Stimulated activated naive CD4-positive, alpha-beta T cell (primary cell): Measurements from ENCODE around the gene MED13L.
"Not testable (repeated sequence)": the region's sequence is repeated elsewhere in the genome, so short reads cannot be mapped to it uniquely, and the experiment has no call there.

Source experiments
- DNase-seq, 6 experiments: peaks; one replicate each; lab custom pipeline; 2025; lab: John Stamatoyannopoulos, UW

Gene MED13L

DNA sequence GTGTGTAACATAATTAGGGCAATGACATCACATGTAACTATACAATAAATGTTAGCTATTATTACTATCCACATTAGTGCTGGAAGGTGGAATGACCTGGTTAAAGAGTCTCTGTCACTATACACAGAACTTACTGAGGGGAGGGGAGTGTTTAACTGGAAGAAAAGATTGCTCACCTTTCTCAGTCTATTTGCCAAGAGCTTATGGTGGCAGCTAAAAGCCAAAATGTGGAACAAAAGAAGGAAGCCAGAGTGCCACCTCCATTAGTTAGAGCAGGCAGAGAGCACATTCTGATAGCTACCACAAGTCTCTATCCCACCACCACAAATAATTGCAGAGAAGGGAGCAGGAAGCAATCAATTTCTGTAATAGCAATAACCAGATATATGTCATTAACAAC is 124.4 kb downstream of the MED13L start:
- DNase-seq, result no peak

DNA sequence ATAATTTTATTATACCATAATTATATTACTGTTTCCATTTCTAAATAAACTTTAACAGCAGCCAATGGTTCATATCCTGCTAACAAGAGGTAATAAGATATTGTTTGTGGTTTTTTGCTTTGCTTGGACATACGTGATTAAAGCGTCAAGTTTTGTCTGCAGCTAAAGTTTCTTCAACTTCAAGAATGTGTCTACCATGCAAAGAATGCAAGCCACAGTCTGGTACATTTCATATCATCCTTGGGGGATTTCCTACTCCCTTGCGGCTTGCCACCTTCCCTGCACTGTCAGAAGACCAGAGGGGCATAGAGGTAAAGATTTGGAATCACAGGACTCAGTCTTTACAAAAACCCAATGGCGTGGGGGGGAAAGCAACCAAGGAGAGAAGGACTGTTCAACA is 125.2 kb downstream of the MED13L start:
- DNase-seq, result no peak

DNA sequence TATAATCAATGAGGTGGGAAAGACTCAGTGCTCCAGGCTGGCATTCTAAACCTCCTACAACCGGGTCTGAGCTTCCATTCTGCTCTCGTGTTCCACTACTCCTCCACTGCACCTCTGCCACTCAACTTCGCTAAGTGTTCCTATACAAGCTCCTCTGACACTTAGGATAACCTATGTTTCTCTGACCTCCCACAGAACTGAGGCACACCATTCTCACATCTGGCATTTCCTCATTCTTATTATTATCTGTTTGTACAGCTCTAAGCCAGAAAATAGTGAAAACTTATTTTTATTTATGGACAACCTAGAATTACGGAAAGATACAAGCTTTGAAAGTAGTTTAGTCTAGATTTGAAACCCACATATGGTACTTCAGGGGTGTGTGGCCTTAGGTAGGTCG is 127.0 kb downstream of the MED13L start:
- no peak for DNase-seq

DNA sequence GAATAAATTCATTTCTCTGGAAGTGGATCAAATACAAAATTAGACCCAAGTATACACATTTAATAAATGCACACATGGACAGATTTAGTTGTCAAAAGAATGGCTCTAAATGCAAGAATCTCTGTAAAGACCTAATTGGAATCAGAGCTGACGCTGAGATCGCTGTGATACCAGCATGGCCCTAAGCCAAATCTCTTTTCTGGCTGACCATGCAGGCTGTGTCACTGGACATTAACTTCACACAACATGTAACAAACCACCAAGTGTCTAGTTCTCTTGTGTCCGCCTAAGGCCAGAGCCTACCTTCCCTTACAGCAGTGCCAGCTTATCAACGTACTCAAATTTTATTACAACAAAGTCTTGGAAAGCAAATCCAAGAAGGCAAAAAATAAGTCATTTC is 127.5 kb downstream of the MED13L start:
- no peak for DNase-seq

DNA sequence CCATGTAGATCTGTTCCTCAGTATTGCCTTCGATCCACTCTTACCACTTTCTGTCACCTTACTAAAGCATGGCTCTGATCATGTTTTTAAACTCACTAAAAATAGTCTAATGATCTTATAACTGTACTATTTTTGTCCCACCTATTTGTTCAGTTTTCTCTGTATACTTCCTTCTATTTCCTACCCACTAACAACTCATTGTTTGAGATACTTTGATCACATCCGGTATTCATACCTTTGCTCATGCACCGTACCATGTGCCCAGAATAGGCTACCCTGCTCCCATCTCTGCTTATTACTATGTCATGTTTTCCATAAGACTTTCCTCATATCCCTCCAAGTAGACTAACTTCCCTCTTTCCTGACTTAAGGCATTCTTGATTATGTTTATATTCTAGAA is 128.6 kb downstream of the MED13L start:
- DNase-seq, result no peak

DNA sequence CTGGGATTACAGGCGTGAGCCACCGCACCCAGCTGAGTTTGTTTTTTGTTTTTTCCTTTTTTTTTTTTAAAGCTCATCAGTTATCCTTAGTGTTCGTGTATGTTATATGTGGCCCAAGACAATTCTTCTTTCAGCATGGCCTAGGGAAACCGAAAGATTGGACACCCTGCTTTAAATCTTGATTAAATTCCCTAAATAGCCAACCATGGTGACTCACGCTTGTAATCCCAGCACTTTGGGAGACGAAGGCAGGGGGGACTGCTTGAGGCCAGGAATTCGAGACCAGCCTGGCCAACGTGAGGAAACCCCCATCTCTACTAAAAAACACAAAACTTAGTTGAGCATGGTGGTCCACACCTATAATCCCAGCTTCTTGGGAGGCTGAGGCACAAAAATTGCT is 131.1 kb downstream of the MED13L start:
- DNase-seq, result no peak

DNA sequence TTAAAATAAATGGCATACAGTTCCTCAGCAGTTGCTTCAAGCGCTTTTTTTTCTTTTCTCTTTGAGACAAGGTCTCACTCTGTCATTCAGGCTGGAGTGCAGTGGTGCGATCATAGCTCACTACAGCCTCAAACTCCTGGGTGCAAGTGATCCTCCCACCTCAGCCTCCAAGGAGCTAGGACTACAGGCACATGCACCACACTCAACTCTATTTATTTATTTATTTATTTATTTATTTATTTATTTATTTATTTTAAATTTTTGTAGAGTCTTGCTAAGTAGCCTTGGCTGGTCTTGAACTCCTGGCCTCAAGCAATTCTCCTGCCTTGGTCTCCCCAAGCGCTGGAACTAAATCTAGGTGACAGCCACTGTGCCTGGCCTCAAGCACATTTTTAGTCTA is 132.0 kb downstream of the MED13L start:
- no peak for DNase-seq

DNA sequence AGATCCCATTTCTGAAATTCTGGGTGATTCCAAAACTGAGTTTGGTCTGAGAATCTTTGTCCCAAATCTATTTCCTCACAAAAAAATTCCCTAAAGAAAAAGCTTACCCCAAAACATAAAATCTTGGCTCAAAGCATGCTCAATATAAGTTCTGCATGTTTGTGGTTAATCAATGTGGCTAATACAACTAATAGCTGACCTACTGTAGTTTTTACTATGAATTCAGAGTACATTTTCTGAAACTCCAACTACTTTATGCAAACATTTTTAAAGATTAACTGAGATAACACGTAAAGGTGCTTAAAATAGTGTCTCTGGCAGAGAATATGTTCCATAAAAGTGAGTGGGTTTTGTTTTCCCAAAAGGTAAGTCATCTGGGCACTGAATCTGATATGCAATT is 133.1 kb downstream of the MED13L start:
- DNase-seq, result no peak

DNA sequence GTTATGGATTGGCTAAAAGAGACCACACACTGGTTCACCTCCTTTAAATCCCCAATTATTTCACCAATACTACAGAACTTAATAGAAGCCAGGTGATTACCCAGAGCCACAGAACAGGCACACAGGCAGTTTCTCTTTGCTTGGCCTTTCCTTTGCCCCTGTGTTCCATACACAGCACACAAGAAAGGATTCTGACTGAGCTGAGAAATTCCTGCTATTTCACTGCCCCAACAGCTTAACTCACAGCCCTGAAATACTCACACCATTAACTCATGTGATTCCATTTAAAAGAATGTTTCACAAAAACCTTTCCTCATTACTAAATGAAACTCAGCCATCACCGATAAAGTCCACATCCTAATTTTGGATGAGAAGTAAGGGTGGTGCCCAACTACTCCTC is 133.6 kb downstream of the MED13L start:
- no peak for DNase-seq

DNA sequence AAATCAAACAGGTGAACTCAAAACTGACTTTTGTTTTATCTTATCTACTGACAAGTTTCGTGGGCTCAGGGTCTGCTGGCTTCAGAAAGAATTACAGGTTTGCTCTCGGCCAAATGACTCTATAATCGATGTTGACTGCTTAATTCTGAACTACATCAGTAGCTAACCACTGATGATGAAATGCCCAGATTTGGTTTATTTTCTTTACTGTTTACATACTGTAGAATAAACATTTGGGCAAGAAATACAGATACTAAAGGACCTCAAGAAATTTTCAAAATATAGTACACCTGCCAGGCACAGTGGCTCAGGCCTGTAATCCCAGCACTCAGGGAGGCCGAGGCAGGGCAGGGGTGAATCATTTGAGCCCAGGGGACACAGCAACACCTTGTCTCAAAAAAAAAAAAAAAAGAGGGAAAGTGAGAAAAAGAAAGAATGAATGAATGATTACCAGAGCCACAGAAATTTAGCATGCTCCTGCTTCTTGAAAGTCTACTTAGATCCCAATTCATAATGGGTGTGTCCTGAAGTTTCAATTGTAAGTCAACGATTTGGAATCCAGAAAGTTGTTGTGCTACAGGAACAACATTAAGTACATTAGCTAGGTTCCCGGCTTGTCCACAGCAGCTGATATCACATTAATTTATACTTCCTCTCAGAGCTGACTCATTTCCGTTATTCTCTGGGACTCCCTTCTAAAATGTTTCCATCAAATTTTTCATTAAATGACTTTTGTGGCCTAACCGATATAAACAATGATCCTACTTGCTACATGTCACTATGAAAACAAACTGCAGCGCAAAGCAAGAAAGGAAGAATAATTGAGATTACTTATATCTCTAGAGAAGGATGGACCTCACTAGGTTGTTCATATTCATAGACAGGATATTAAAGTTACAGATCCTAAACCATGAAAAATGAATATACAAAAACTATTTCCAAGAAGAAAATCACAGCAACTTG is 134.3 kb downstream of the MED13L start:
- no peak for DNase-seq

DNA sequence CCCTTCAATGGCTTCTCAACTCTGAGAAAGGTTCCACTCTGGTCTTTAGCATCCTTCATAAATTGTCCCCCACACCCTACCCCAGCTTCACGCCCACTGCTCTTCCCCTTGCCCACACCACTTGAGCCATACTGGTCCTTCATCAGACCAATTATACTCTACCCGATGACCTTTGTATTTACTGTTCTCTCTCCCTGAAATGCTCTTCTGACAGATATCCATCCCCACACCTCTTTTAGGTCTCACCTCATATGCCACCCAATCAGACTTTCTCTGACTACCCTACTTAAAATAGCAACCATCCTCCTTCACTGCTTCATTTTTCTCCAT is 135.7 kb downstream of the MED13L start:
- DNase-seq, result no peak

DNA sequence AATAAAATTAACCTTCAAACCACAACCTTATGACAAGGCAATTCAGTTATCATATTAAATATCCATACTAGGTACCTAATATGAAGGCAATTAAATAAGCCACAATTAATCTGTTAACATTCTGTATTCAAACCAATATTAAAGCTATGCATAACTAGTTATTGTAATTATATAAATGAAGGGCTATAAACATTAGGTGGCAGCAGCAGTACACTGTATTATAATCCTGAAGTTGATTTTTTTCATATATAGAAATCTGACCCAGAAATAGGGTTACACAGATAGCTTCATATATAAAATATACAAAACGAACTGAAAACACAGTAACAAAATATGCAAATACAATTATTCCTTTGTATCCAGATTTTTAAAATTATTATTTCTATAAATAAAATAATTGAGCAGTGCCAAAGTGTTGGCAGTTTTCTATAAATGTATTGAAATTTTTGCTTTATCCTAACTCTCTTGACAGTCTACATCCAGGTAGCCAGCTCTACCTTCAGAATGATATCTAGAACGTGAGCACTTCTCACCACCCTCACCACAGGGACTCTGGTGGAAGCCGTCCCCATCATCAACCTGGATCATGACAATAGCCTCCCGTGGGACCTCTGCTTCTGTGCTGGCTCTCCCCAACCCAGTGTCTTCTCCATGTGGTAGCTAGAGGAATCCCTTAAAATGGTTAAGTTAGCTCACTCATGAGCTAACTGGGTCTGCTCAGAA is 136.2 kb downstream of the MED13L start:
- DNase-seq, result no peak

DNA sequence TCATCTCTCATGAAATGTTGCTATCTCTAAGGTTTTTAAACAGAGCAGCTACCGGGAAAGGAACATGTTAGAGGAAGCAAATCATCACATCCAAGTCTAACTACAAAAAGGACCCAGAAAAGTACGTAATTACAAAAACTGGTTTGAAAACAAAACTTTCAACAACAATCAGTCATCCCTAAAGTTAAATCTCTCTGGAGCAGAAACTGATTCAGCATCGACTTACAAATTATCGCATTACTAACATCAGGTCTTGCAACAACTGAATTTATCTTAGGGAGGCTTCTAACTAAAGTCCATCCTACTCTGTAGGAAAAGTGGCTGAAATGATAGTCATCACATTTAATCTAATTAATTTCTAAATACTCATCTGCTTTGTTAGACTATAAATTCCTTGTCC is 137.0 kb downstream of the MED13L start:
- no peak for DNase-seq

DNA sequence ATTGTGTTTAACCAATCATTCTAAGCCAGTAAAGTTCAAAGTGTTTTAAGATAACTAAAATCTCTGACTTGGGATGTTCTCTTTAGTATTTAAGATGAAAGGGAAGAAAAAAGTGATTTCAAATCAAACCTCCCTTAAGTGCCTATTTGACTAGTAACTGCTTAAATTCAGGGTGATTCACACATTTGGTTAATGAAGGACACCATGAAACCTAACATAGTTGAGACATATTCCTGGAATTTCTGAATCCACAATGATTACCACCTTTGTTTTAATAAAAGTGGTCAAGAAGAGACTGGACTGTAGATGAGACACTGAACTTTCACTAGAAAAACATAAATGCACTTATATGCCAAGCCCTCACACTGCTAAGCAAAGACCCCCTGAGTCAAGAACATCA is 138.7 kb downstream of the MED13L start:
- no peak for DNase-seq

DNA sequence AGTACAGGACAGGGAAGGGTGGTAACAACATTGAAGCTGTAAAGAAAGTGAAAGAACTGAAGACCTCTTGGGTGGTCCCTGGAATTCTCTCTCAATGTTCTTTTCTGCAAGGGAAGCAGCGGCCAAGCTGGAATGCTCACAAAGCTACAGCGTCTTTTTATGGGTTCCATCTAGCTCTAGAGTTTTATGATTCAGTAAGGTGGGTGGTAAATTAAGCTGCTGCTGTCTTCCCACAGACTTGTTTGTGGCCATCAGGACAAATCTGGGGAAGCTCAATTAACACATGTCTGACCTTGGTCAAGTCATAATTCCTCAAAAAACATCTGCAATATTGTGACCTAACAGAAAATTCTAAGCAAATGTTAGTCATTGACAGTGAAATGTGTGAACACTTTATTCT is 139.1 kb downstream of the MED13L start:
- no peak for DNase-seq

DNA sequence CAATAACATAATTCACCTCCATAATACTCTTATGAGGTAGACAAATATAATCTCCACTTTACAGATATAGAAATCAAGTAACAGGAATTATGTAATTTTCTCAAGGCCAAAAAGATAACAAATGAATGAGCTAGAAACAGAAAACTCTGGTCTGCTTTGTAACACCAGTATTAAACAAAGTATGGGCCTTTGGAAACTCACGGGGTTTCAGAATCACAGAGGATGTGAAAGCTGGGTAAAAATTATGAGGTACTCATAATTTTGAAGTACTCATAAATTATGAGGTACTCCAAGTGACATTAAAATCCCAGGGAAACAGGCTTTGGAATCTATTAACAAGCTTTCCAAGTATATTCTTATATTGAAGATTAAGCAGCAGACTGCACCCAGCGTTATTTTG is 140.2 kb downstream of the MED13L start:
- DNase-seq, result no peak

DNA sequence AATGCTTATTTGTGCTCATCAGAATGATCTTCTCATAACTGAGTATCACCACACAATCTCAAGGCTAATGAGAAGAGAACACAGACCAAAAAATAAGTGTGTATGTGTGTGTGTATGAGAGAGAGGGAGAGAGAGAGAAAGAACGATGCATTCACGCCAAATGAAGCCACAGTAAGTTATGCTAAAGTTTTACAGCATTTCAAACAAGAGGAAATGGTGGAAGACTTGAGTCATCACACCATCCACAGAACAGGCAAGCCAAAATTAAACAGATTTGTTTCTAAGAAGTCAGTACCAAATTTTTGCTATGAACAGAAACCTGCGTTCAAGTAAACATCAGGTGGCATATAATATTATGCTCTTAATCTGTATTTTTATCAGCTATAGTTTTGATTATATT is 141.2 kb downstream of the MED13L start:
- DNase-seq, result no peak

DNA sequence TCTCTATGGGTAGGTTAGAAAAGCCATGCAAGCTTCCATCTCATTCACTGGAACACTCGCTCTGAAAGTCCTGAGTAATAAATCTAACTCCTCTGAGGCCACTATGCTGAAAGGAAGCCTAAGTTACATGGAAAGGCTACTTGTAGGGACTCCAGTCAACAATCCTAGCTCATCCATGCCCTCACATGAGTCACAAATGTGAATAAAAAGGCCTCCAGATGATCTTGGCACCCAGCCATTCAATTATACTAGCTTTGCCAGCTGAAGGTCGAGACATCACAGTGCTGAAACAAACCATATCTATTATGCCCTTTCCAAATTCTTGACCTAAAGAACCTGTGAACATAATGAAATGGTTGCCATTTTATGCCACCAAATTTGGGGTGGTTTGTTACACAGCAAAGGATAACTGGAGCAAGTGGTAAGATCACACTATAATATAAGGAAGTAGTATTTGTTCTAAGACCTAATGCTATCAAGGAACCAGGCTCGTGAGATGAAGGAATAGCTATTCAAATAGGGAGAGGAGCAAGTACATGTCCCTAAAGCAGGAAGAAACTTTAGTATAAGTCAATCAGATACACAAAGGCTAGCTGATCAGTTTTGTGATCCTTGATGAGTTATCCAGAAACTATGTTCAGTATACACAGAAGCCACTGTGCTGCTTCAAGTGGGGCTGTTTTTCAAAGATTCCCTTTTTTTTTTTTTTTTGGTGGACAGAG is 142.1 kb downstream of the MED13L start:
- DNase-seq, result no peak

DNA sequence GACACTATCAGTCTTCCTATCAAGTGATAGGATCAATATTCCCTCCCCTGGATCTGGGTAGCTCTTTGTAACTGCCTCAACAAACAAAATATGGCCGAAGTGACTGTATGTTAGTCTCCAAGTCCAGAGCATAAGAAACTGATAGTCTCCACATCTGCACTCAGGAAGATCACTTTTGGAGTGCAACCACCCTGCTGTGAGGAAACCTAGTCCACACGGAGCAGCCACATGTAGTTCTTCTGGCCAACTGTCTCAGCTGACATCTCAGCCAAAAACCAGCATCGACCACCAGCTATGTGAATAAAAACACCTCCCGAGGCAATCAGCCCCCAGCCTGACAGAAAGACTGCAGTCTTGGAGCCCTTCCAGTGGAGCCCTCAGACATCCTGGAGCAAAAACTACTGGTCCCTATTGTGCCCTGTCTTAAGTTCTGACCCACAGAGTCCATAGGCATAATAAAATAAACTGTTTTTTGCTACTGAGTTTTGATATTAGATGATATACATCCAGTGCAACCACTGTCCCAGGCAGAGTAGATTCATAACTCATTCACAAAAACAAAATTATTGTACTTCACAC is 143.8 kb downstream of the MED13L start:
- DNase-seq, result no peak

DNA sequence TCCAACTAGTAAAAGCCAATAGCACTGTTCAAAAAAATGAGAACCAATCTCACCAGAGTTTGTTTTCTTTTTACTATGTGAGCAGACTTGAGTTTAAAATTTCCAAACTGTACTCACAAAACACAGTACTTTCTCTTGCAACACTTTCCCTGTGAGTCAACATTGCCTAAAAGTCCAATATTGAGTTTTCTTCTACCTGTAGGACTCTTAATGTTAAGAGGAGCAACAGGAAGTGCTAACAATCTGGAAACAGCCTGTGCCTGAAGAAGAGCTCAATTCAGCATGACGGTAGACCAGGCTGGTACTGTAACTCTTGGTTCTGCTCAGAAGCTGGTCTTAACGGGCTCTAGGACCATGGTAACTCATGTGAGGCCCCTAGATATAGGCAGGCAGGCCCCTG is 144.3 kb downstream of the MED13L start:
- no peak for DNase-seq

DNA sequence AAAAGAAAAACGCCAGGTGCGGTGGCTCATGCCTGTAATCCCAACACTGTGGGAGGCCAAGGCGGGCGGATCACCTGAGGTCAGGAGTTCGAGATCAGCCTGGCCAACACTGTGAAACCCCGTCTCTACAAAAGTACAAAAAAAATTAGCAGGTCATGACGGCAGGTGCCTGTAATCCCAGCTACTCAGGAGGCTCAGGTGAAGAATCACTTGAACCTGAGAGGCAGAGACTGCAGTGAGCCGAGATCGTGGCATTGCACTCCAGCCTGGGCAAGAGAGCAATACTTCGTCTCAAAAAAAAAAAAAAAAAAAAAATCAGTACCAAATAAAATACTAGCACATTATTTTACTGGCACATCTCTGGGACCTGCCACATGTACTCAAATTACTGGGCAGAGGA is 145.5 kb downstream of the MED13L start:
- not testable (repeated sequence) for DNase-seq

DNA sequence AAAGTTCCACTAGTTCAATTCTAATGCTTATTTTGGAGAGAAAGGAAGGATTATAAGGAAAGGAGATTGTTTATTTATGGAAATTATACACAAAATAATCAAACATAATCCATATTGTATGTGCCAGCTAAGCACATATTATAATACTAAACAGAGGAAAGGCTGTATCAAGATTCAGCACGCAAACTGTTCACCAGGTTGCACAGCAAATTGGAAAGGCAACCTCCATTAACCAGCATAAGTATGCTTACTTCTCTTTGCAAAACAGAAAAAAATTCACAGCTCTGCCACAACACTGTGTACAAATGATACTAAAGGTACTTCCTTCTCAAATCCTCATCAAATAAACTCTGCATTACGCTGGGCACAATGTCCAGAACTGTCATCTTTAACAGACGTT is 146.3 kb downstream of the MED13L start:
- DNase-seq, result no peak

DNA sequence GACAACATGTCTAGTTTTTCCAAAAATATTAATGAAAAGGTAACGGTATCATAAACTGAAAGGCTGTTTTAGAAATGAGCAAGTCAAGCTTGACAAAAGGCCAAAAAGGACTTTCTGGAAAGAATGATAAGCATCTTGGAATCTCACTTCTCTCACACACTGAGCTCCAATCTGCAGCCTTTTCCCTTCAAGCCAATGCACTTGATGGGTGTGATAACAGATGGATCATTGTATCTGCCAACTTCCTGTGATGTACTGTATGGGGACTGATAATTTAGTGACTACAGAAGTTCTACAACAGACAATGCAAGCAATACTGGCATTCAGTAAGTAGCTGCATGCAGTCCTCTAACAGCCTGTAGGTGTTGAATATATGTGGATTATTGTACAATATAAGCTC is 147.1 kb downstream of the MED13L start:
- no peak for DNase-seq
